HepG2 (cell line): Measurements from ENCODE around the gene CMPK1. TPM values are rescaled to one million over a fixed set of nuclear protein-coding genes. Genes with fewer than 3 reads are reported as not detected.

Source experiments
- ARNT ChIP-seq: fragments of 450-650 bp; IDR thresholded peaks from 2 replicates; pipeline ENCODE4 v1.6.1; 2017
- CBX2 ChIP-seq, 2 experiments: fragments of 200-600 bp in 1 of 2; sonication (generic); formaldehyde crosslinking in 1 of 2; IDR thresholded peaks; 2 replicates each; pipeline versions ENCODE4 v1.7.0 to v1.8.1; 2018 to 2022; ENCODE audit warnings: low read depth in 2 of 2, low read length in 1 of 2, mild to moderate bottlenecking in 1 of 2, missing genetic modification reagents in 1 of 2
- CENPX ChIP-seq: sonication (generic); formaldehyde crosslinking; IDR thresholded peaks from 2 replicates; pipeline ENCODE4 v1.9.0; 2021; ENCODE audit warnings: mild to moderate bottlenecking, missing genetic modification reagents, moderate library complexity
- CREB3 ChIP-seq: sonication (generic); formaldehyde crosslinking; IDR thresholded peaks from 2 replicates; pipeline ENCODE4 v1.5.0; 2020; ENCODE audit warnings: missing genetic modification reagents
- ETS1 ChIP-seq: sonication (generic); formaldehyde crosslinking; IDR thresholded peaks from 2 replicates; pipeline ENCODE4 v1.4.0; 2020; ENCODE audit warnings: missing genetic modification reagents
- MATR3 ChIP-seq: sonication (generic); formaldehyde crosslinking; IDR thresholded peaks from 2 replicates; pipeline ENCODE4 v1.4.0; 2020; ENCODE audit warnings: missing genetic modification reagents
- MBD4 ChIP-seq: IDR thresholded peaks from 2 replicates; pipeline ENCODE4 v1.6.1; 2012; ENCODE audit warnings: low read length, inconsistent platforms, borderline replicate concordance
- MTF2 ChIP-seq: sonication (generic); formaldehyde crosslinking; IDR thresholded peaks from 2 replicates; pipeline ENCODE4 v1.5.0; 2020; ENCODE audit warnings: missing genetic modification reagents, borderline replicate concordance
- NFYB ChIP-seq: sonication (generic); formaldehyde crosslinking; IDR thresholded peaks from 2 replicates; pipeline ENCODE4 v1.4.0; 2020; ENCODE audit warnings: missing genetic modification reagents
- PAXIP1 ChIP-seq: sonication (generic); formaldehyde crosslinking; conservative IDR thresholded peaks from 2 replicates; pipeline ENCODE4 v1.4.0; 2020; ENCODE audit warnings: mild to moderate bottlenecking, missing genetic modification reagents, moderate library complexity
- RELA ChIP-seq: sonication (generic); formaldehyde crosslinking; IDR thresholded peaks from 2 replicates; pipeline ENCODE4 v1.4.0; 2020; ENCODE audit warnings: missing genetic modification reagents
- SAFB2 ChIP-seq: sonication (generic); formaldehyde crosslinking; IDR thresholded peaks from 2 replicates; pipeline ENCODE4 v1.5.1; 2020; ENCODE audit warnings: missing genetic modification reagents, low read depth, mild to moderate bottlenecking, borderline replicate concordance
- SIN3B ChIP-seq: fragments of 150-350 bp; IDR thresholded peaks from 2 replicates; pipeline ENCODE4 v1.6.1; 2014; ENCODE audit warnings: low read length
- ZBTB2 ChIP-seq: sonication (generic); formaldehyde crosslinking; IDR thresholded peaks from 2 replicates; pipeline ENCODE4 v1.8.0; 2022; ENCODE audit warnings: low read depth, missing genetic modification reagents
- ZFP1 ChIP-seq: IDR thresholded peaks from 2 replicates; pipeline ENCODE4 v1.6.1; 2016
- ZNF124 ChIP-seq: sonication (generic); formaldehyde crosslinking; IDR thresholded peaks from 2 replicates; pipeline ENCODE4 v1.4.0; 2020; ENCODE audit warnings: missing genetic modification reagents
- ZNF337 ChIP-seq: sonication (generic); formaldehyde crosslinking; IDR thresholded peaks from 2 replicates; pipeline ENCODE4 v1.5.1; 2020; ENCODE audit warnings: missing genetic modification reagents, low read depth, mild to moderate bottlenecking, borderline replicate concordance
- ZNF33B ChIP-seq: sonication (generic); formaldehyde crosslinking; IDR thresholded peaks from 2 replicates; pipeline ENCODE4 v1.5.1; 2020; ENCODE audit warnings: mild to moderate bottlenecking, missing genetic modification reagents
- ZNF362 ChIP-seq: sonication (generic); formaldehyde crosslinking; IDR thresholded peaks from 2 replicates; pipeline ENCODE4 v1.4.0; 2020; ENCODE audit warnings: missing genetic modification reagents, mild to moderate bottlenecking, borderline replicate concordance
- ZNF776 ChIP-seq: sonication (generic); formaldehyde crosslinking; IDR thresholded peaks from 2 replicates; pipeline ENCODE4 v1.4.0; 2020; ENCODE audit warnings: mild to moderate bottlenecking, missing genetic modification reagents
- ZNF878 ChIP-seq: sonication (generic); formaldehyde crosslinking; IDR thresholded peaks from 2 replicates; pipeline ENCODE4 v1.8.1; 2023; ENCODE audit warnings: mild to moderate bottlenecking, missing genetic modification reagents, moderate library complexity
- polyA plus RNA-seq, 8 experiments: library from polyadenylated mRNA; depleted of rRNA in 3 of 8; stranded (reverse) in 7 of 8; unstranded in 1 of 8; fragments of >200 nt; fragmentation: Illumina TruSeq in 4 of 8; extraction: Trizol in 4 of 8; gene quantifications; 2 replicates each; pipeline versions ENCODE4 v1.2.1 to v1.2.3, GENCODE V29; 2011 to 2016; ENCODE audit warnings: low read depth in 4 of 8, missing spikeins in 1 of 8, mixed read lengths in 1 of 8; ENCODE audit not compliant: insufficient read depth in 1 of 8
- total RNA-seq, 5 experiments: library from RNA; depleted of rRNA; stranded (reverse); fragments of >200 nt; fragmentation: Illumina TruSeq; extraction: Trizol; gene quantifications; 2 replicates each; pipeline ENCODE4 v1.2.3, GENCODE V29; 2016; ENCODE audit warnings: low read depth in 1 of 5

CMPK1 gene
- total and polyA plus RNA-seq, 2 of the 13 experiments (the other 11 are each of a cell fraction or from before 2014, with no cell fraction given) = 38.3 to 92.0 TPM

GRCh38 chr1:47313915-47314664 is 19.5 kb upstream of the CMPK1 start, which contains the start of gene STIL (continued):
- no peak; the same call in 1 of the 2 replicates for TF ChIP-seq PAXIP1
- peak; percentile 97 for TF ChIP-seq SIN3B
- TF ChIP-seq ZNF33B (CRISPR knock-in tag) = peak; percentile 57; the same call in 1 of the 2 replicates
- no peak for TF ChIP-seq CBX2 (IDR thresholded peaks at IDR 0.05; ENCODE audit: low read depth, low read length)
- TF ChIP-seq CBX2 (CRISPR knock-in tag; IDR thresholded peaks at IDR 0.05; ENCODE audit: low read depth) = no peak
- no peak for TF ChIP-seq ZNF337 (CRISPR knock-in tag)
- no peak for TF ChIP-seq CENPX (CRISPR knock-in tag)
- TF ChIP-seq MBD4 = no peak
- peak; percentile 98 for TF ChIP-seq NFYB (CRISPR knock-in tag)
- no peak for TF ChIP-seq ZNF776 (CRISPR knock-in tag)
- TF ChIP-seq ZNF878 (CRISPR knock-in tag) = 0 out of 2 replicates have a peak, but pooled peaks have one; percentile 87
- no peak for TF ChIP-seq SAFB2
- TF ChIP-seq ARNT = no peak
- TF ChIP-seq ZNF362 (CRISPR knock-in tag) = no peak
- TF ChIP-seq ZBTB2 = peak; percentile 77
- no peak for TF ChIP-seq ZNF124
- no peak for TF ChIP-seq RELA (CRISPR knock-in tag)
- TF ChIP-seq MTF2 = no peak
- no peak for TF ChIP-seq ZFP1 (CRISPR knock-in tag)
- TF ChIP-seq ETS1 (CRISPR knock-in tag) = no peak
- no peak for TF ChIP-seq MATR3 (CRISPR knock-in tag)
- TF ChIP-seq CREB3 (CRISPR knock-in tag) = no peak
